ENCODE results near the gene BECN2.
"Not testable (repeated sequence)": the region's sequence is repeated elsewhere in the genome, so short reads cannot be mapped to it uniquely, and the experiment has no call there.

BECN2 gene

GRCh38 chr1:241976229-241976628 is 18.7 kb downstream of the BECN2 start:
- Histone ChIP-seq H3K36me3 (replicated peaks; ENCODE audit: low read depth, low read length) (no peaks in the 10 kb centered on the region), H3K27ac (ENCODE audit: low read length) (no peak overlapping the region), H4K20me1 (ENCODE audit: insufficient read depth, low read length) (no peaks in the 10 kb centered on the region), H3K4me2 (ENCODE audit: low read length) (no peak overlapping the region), H3K9ac (ENCODE audit: low read length) (no peak overlapping the region), H3K27me3 (ENCODE audit: low read depth, low read length) (no peaks in the 10 kb centered on the region; the same call in 1 of the 2 replicates), H3K79me2 (ENCODE audit: low read length) (no peaks in the 10 kb centered on the region), H3K4me3 (ENCODE audit: low read length) (no peak overlapping the region), H3K9me3 (ENCODE audit: insufficient read depth, low read length) (no peaks in the 10 kb centered on the region), H2AFZ (ENCODE audit: low read depth, low read length) (0 out of 2 replicates have a peak overlapping the region, but pooled peaks have one; percentile 52), H3K4me1 (ENCODE audit: low read length) (no peaks in the 10 kb centered on the region)
- TF ChIP-seq CTCF (IDR thresholded peaks at IDR 0.05; ENCODE audit: low read depth, low read length), result no peak
- TF ChIP-seq EZH2phosphoT487 (IDR thresholded peaks at IDR 0.05; ENCODE audit: low read depth), result no peak

GRCh38 chr1:241979071-241979470 is 21.5 kb downstream of the BECN2 start:
- Histone ChIP-seq H2AFZ (ENCODE audit: low read depth, low read length) (no peak overlapping the region), H3K4me3 (ENCODE audit: low read length) (no peak overlapping the region), H3K9ac (ENCODE audit: low read length) (no peak overlapping the region), H3K36me3 (replicated peaks; ENCODE audit: low read depth, low read length) (no peaks in the 10 kb centered on the region), H3K9me3 (ENCODE audit: insufficient read depth, low read length) (no peaks in the 10 kb centered on the region), H3K4me1 (ENCODE audit: low read length) (no peaks in the 10 kb centered on the region), H4K20me1 (ENCODE audit: insufficient read depth, low read length) (no peaks in the 10 kb centered on the region), H3K27me3 (ENCODE audit: low read depth, low read length) (no peaks in the 10 kb centered on the region), H3K27ac (ENCODE audit: low read length) (no peak overlapping the region), H3K4me2 (ENCODE audit: low read length) (no peak overlapping the region), H3K79me2 (ENCODE audit: low read length) (no peaks in the 10 kb centered on the region)
- no peak for TF ChIP-seq EZH2phosphoT487 (IDR thresholded peaks at IDR 0.05; ENCODE audit: low read depth)
- no peak for TF ChIP-seq CTCF (IDR thresholded peaks at IDR 0.05; ENCODE audit: low read depth, low read length)

GRCh38 chr1:241979926-241980325 is 22.4 kb downstream of the BECN2 start:
- H4K20me1 ChIP-seq (ENCODE audit: insufficient read depth, low read length), result no peaks in the 10 kb centered on the region
- H3K4me3 ChIP-seq (ENCODE audit: low read length), result no peak overlapping the region
- no peaks in the 10 kb centered on the region for H3K4me1 ChIP-seq (ENCODE audit: low read length)
- H3K27me3 ChIP-seq (ENCODE audit: low read depth, low read length), result no peaks in the 10 kb centered on the region
- no peak for TF ChIP-seq CTCF (IDR thresholded peaks at IDR 0.05; ENCODE audit: low read depth, low read length)
- TF ChIP-seq EZH2phosphoT487 (IDR thresholded peaks at IDR 0.05; ENCODE audit: low read depth), result no peak
- no peak overlapping the region for H2AFZ ChIP-seq (ENCODE audit: low read depth, low read length)
- no peak overlapping the region for H3K9ac ChIP-seq (ENCODE audit: low read length)
- no peak overlapping the region for H3K27ac ChIP-seq (ENCODE audit: low read length)
- no peaks in the 10 kb centered on the region for H3K36me3 ChIP-seq (replicated peaks; ENCODE audit: low read depth, low read length)
- no peaks in the 10 kb centered on the region for H3K9me3 ChIP-seq (ENCODE audit: insufficient read depth, low read length)
- no peaks in the 10 kb centered on the region for H3K79me2 ChIP-seq (ENCODE audit: low read length)
- no peak overlapping the region for H3K4me2 ChIP-seq (ENCODE audit: low read length)

GRCh38 chr1:241985787-241986186 is 28.2 kb downstream of the BECN2 start:
- H3K36me3 ChIP-seq (replicated peaks; ENCODE audit: low read depth, low read length), result no peaks in the 10 kb centered on the region
- H3K4me2 ChIP-seq (ENCODE audit: low read length), result peak overlapping the region; percentile 14; the same call in 1 of the 2 replicates
- H3K27me3 ChIP-seq (ENCODE audit: low read depth, low read length), result no peaks in the 10 kb centered on the region
- no peak overlapping the region for H2AFZ ChIP-seq (ENCODE audit: low read depth, low read length)
- H3K9ac ChIP-seq (ENCODE audit: low read length), result no peak overlapping the region
- no peaks in the 10 kb centered on the region for H3K9me3 ChIP-seq (ENCODE audit: insufficient read depth, low read length)
- H3K4me1 ChIP-seq (ENCODE audit: low read length), result no peaks in the 10 kb centered on the region
- H4K20me1 ChIP-seq (ENCODE audit: insufficient read depth, low read length), result no peaks in the 10 kb centered on the region
- no peak overlapping the region for H3K27ac ChIP-seq (ENCODE audit: low read length)
- TF ChIP-seq CTCF (IDR thresholded peaks at IDR 0.05; ENCODE audit: low read depth, low read length), result peak; percentile 61
- TF ChIP-seq EZH2phosphoT487 (IDR thresholded peaks at IDR 0.05; ENCODE audit: low read depth), result no peak
- H3K79me2 ChIP-seq (ENCODE audit: low read length), result no peaks in the 10 kb centered on the region
- H3K4me3 ChIP-seq (ENCODE audit: low read length), result no peak overlapping the region

- H3K79me2 ChIP-seq (ENCODE audit: low read length); H3K27me3 ChIP-seq (ENCODE audit: low read depth, low read length); H3K36me3 ChIP-seq (replicated peaks; ENCODE audit: low read depth, low read length); H3K4me2 ChIP-seq (ENCODE audit: low read length); H3K4me3 ChIP-seq (ENCODE audit: low read length); H3K27ac ChIP-seq (ENCODE audit: low read length); H2AFZ ChIP-seq (ENCODE audit: low read depth, low read length); H3K9me3 ChIP-seq (ENCODE audit: insufficient read depth, low read length); H3K4me1 ChIP-seq (ENCODE audit: low read length); H3K9ac ChIP-seq (ENCODE audit: low read length); H4K20me1 ChIP-seq (ENCODE audit: insufficient read depth, low read length): not testable (repeated sequence)
Measured at GRCh38 chr1:241988389-241988930, 30.9 kb downstream of the BECN2 start.
